GM18505 (cell line): ENCODE results near the gene MAPK8IP2.
"Not testable (repeated sequence)": the region's sequence is repeated elsewhere in the genome, so short reads cannot be mapped to it uniquely, and the experiment has no call there.

Experiments
- ATAC-seq: cut with Tn5 transposase; IDR thresholded peaks from one replicate; pipeline ENCODE4 v1.9.1; 2021; ENCODE audit not compliant: unreplicated experiment
- POLR2A ChIP-seq: IDR thresholded peaks from 4 replicates; pipeline ENCODE4 v1.6.1; 2011; ENCODE audit warnings: borderline replicate concordance; ENCODE audit not compliant: insufficient read depth, insufficient read length; ENCODE audit errors: extremely low read depth

Gene MAPK8IP2

DNA sequence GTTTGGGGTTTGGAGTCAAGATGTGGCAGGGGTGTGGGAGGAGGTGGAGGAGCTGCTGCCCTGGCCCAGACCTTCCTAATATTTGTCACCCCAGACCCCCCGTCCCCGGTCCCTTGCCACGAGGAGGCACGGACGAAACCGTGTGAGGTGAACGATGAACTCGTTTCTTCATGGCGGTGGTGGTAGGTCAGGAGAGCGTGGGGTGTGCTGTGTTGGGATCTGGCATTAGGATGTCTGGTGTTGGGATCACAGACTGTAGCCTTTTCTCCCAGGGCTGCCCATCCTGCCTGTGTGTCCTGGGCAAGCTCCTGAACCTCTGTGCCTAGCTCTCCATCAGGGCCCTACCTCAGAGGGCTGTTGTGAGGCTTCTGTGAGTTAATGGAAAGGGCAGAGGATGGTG is 8.4 kb downstream of the MAPK8IP2 start:
- no peak for ATAC-seq
- no peak for TF ChIP-seq POLR2A

GRCh38 chr22:50609599-50609998 is 9.0 kb downstream of the MAPK8IP2 start:
- no peak for ATAC-seq
- no peak for TF ChIP-seq POLR2A

DNA sequence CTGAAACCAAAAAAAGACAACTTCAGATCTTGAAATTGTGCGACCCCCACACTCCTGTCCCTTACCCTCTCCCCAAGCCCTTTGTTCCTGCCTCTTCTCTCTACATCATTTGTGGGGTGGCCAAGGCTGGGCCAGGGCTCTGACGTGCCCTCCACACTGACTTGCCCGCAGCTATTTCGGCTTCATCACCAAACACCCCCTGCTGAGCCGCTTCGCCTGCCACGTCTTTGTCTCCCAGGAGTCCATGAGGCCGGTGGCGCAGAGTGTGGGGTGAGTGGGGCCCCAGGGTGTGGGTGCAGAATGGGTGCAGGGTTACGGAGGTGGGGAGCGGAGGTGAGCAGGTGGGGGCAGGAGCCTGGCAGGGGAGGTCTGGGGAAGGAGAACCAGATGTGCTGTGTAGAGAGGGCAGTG is 9.5 kb downstream of the MAPK8IP2 start:
- no peak for TF ChIP-seq POLR2A
- ATAC-seq = no peak

DNA sequence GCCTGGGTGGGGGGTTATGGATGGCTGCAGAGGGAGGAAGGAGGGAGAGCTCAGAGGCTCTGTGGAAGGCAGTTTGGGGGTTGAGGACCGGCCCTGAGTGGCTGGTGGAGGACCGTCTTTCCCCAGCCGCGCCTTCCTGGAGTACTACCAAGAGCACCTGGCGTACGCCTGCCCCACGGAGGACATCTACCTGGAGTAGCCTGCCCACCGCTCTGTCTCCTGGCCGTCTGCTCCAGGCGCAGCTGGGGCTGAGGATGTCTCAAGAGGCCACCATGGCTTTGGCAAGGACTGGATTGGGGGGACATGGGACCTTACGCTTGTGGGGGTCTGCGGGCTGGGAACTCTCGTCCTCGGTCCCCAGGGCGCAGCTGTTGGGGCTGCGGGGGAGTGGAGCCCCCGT is 10.0 kb downstream of the MAPK8IP2 start:
- no peak for ATAC-seq
- TF ChIP-seq POLR2A = no peak

GRCh38 chr22:50611341-50612060 is 10.9 kb downstream of the MAPK8IP2 start:
- ATAC-seq = no peak
- TF ChIP-seq POLR2A = no peak

GRCh38 chr22:50612168-50612527 is 11.6 kb downstream of the MAPK8IP2 start:
- no peak for TF ChIP-seq POLR2A
- ATAC-seq = no peak

GRCh38 chr22:50612528-50613221 is 12.1 kb downstream of the MAPK8IP2 start:
- ATAC-seq = no peak
- TF ChIP-seq POLR2A = no peak

DNA sequence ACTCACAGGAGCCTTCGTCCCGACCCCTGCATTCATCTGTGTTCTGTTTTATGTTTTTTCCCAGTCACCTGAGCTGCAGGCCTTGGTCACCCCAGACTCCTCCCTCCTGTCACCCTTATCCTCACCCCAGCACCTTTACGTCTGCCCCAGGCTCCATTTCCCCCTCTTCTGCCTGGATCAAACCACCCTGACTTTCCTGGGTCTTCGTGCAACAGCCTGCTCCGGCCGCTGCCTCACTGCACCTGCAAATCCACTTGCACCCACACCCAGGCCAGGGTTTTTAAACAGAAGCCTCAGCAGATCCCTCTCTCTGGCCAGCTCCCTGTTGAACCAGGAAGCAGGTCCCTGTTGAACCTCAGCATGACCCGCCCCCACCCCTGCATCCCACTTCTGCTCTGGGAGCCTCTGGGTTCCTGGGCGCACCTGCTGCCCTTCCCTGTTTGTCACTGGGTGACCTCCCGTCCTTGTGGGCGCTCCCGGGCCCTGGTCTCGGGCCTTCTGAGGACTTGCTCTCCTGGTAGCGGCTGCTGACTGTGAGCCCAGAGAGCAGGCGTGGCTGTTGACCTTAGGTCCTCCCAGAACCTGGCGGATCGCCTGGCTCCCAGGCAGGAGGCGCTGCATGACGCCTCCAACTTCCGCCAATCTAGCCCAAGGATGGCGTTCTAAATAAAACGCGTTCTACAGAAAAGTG is 12.8 kb downstream of the MAPK8IP2 start:
- TF ChIP-seq POLR2A = no peak

DNA sequence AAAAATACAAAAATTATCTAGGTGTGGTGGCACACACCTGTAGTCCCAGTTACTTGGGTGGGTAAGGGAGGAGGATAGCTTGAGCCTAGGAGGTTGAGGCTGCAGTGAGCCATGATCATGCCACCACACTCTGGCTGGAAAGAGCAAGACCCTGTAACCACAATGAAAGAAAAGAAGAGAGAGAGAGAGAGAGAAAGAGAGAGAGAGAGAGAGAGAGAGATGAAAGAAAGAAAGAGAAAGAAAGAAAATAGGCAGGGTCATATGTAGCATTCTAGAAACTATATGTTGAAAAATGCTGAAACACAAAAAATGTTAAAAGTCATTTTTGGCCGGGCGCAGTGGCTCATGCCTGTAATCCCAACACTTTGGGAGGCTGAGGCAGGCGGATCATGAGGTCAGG is 13.7 kb downstream of the MAPK8IP2 start:
- ATAC-seq = not testable (repeated sequence)

More for the DNA sequence above, 12.8 kb downstream of the MAPK8IP2 start:
- ATAC-seq = no peak

- peak; percentile 60 for ATAC-seq
- TF ChIP-seq POLR2A = peak; percentile 1
These were observed 20.2 kb downstream of the MAPK8IP2 start for GRCh38 chr22:50620593-50621355.

DNA sequence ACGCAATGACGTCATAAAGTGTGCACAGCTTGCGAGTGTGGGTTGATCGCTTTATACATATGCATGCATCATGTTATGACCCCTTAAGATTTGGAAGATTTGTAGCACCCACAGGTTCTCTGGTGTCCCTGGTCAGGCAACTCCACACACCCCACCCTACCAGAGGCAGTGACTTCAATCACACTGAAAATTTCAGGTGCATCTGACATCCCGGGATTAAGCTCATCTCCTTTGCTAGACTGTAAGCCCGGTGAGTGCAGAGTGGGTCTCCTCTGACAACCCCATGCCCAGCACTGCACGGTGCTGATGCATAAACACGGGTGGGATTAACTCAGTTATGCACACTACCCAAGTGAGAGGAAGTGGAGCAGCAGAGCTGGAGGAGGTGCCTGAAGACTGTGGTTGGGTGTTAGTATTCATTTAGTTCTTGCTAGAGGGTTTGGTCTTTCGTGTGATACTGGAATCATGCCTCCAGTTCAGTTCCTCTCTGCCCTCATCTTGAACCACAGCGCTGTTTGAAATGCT is 20.8 kb downstream of the MAPK8IP2 start:
- TF ChIP-seq POLR2A = peak; percentile 43
- peak; percentile 41 for ATAC-seq

DNA sequence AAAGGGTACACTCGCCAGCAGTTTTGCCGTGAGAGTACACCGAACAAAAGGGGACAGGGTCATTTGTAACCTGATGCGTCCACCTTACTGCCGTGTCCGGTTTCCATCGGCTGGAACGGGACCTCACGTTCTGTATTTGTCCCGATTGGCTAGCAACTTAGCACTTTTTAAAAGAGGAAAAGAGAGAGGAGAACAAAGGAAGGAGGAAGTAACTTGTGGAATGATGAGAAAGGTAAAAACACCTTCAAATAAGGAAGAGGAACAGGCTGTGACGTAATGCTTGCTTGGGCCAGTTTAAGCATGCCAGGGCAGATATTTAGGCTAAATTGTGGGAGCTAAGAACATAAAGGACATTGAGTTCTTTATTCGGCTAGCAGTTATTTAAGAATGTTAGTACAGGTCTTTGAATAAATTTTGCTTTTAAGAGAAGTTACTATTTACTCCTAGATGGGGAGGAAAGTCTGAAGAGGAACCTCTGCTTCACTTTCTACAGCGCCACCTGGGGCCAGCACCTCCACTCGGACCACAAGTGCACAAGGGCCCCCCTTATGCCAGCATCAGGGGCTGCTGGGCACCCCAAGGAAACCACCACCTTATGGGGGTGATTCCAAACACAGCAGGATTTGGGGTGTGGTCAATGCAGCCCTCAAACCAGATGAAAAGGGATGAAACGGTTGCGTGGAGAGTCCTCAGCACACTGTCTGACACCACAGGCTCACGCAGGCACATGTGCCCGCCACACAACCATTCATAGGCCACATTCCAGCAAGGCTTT is 21.5 kb downstream of the MAPK8IP2 start:
- no peak for ATAC-seq
- no peak for TF ChIP-seq POLR2A

GRCh38 chr22:50622723-50623327 is 22.2 kb downstream of the MAPK8IP2 start:
- no peak for TF ChIP-seq POLR2A
- ATAC-seq = no peak
